Mammary epithelial cell (primary cell): ENCODE data around the gene CD68.

ENCODE experiments used
- CTCF ChIP-seq, 2 donors: IDR thresholded peaks in 1 of 2; conservative IDR thresholded peaks in 1 of 2; 2 replicates each; pipeline ENCODE4 v1.5.1; 2011 to 2012; ENCODE audit warnings: inconsistent platforms in 2 of 2, low read length in 2 of 2, mild to moderate bottlenecking in 2 of 2, control low read depth in 1 of 2, low read depth in 1 of 2; ENCODE audit not compliant: insufficient read depth in 1 of 2; ENCODE audit errors: extremely low read depth in 1 of 2
- EZH2 ChIP-seq: IDR thresholded peaks from 2 replicates; pipeline ENCODE4 v1.6.1; 2012; ENCODE audit warnings: low read length, inconsistent platforms, borderline replicate concordance

- TF ChIP-seq CTCF (conservative IDR thresholded peaks at IDR 0.05 in 1 of 2, IDR thresholded peaks at IDR 0.05 in 1 of 2; ENCODE audit: extremely low read depth in 1 of 2, insufficient read depth in 1 of 2, low read depth in 1 of 2, low read length in 2 of 2), result no peak
- no peak for TF ChIP-seq EZH2
These were observed 32.8 kb downstream of the CD68 start for GRCh38 chr17:7612294-7612640.
